K562 (cell line): ENCODE measurements around the gene DOCK4. TPM values are rescaled to one million over a fixed set of nuclear protein-coding genes. Genes with fewer than 3 reads are reported as not detected.

Experiments
- ATAC-seq: fragments of 200-7000 bp; cut with Tn5 transposase; 3 replicates; pipeline ENCODE4 v1.9.1; 2020; ENCODE audit warnings: moderate library complexity
- BruUV-seq: library from RNA; stranded (reverse); fragments of 400-500 nt; replicated peaks from 2 replicates; lab custom pipeline; 2021; lab: Mats Ljungman, UMichigan
- CTCF ChIA-PET: fragments of 300-600 bp; formaldehyde crosslinking; extraction: SDS; loops from one replicate; lab custom pipeline; 2021; ENCODE audit warnings: low intra/inter-chr PET ratio; lab: Yijun Ruan, JAX
- POLR2A ChIA-PET: fragments of 300-600, 350-650 bp; sonication (Branson Sonifier 250); formaldehyde crosslinking; extraction: SDS; loops from one replicate; lab custom pipeline; 2021; ENCODE audit warnings: antibody characterized with exemption, inconsistent platforms; lab: Yijun Ruan, JAX
- DNase-seq, 4 experiments: peaks; one replicate each; pipeline versions ENCODE4 v3.0.0 to v3.0.0-alpha.2; 2011 to 2018; ENCODE audit warnings: low spot score in 3 of 4, mixed read lengths in 3 of 4; ENCODE audit errors: extremely low read depth in 1 of 4
- FAIRE-seq: peaks from 2 replicates; lab custom pipeline; 2011; peaks lifted over from hg19 to GRCh38; lab: Jason Lieb, UNC
- H2AFZ ChIP-seq: 2 replicates; pipeline ENCODE4 v1.6.0; 2011; ENCODE audit warnings: low read depth, low read length, control low read depth, inconsistent platforms
- H3K27ac ChIP-seq: fragments of 200-600 bp; 3 replicates; pipeline ENCODE4 v1.8.0; 2011; ENCODE audit warnings: low read depth, mild to moderate bottlenecking, control low read depth, inconsistent platforms, low read length, moderate library complexity, mixed read lengths; ENCODE audit errors: extremely low read depth
- H3K27me3 ChIP-seq, 2 experiments: fragments of 300-600 bp in 1 of 2; 2 replicates in 1 of 2; 3 replicates in 1 of 2; pipeline versions ENCODE4 v1.6.0 to v1.8.0; 2011; ENCODE audit warnings: inconsistent platforms in 2 of 2, low read length in 2 of 2, mild to moderate bottlenecking in 1 of 2, mixed read lengths in 1 of 2, moderate library complexity in 1 of 2; ENCODE audit not compliant: control insufficient read depth in 2 of 2, insufficient read depth in 2 of 2
- H3K36me3 ChIP-seq: fragments of 300-600 bp; 3 replicates; pipeline ENCODE4 v1.8.0; 2011; ENCODE audit warnings: mild to moderate bottlenecking, low read length, inconsistent platforms; ENCODE audit not compliant: control insufficient read depth, insufficient read depth
- H3K4me1 ChIP-seq, 2 experiments: fragments of 200-600 bp in 1 of 2; replicated peaks in 1 of 2; 2 replicates in 1 of 2; 3 replicates in 1 of 2; pipeline versions ENCODE4 v1.5.1 to v1.8.0; 2011; ENCODE audit warnings: inconsistent platforms in 2 of 2, low read length in 2 of 2, mild to moderate bottlenecking in 1 of 2, mixed read lengths in 1 of 2, moderate library complexity in 1 of 2; ENCODE audit not compliant: control insufficient read depth in 2 of 2, insufficient read depth in 2 of 2
- H3K4me2 ChIP-seq: 2 replicates; pipeline ENCODE4 v1.6.1; 2011; ENCODE audit warnings: low read length, control low read depth, inconsistent platforms, mixed read lengths; ENCODE audit not compliant: insufficient read depth
- H3K4me3 ChIP-seq: fragments of 200-600 bp; sonication (generic), shearing (Covaris generic); 2 replicates; pipeline ENCODE4 v1.5.1; 2016; ENCODE audit warnings: control low read depth, inconsistent platforms
- H3K79me2 ChIP-seq: fragments of 200-600 bp; 3 replicates; pipeline ENCODE4 v1.8.0; 2011; ENCODE audit warnings: low read length, inconsistent platforms; ENCODE audit not compliant: control insufficient read depth, insufficient read depth
- H3K9ac ChIP-seq, 2 experiments: 2 replicates each; pipeline versions ENCODE4 v1.6.0 to v1.6.1; 2011; ENCODE audit warnings: low read depth in 2 of 2, low read length in 2 of 2, control low read depth in 1 of 2, inconsistent platforms in 1 of 2, mild to moderate bottlenecking in 1 of 2, mixed read lengths in 1 of 2; ENCODE audit not compliant: insufficient read depth in 1 of 2
- H3K9me1 ChIP-seq: one replicate; pipeline ENCODE4 v1.6.0; 2011; ENCODE audit warnings: inconsistent platforms, mild to moderate bottlenecking, low read length, moderate library complexity; ENCODE audit not compliant: control insufficient read depth, insufficient read depth
- H3K9me3 ChIP-seq: replicated peaks from 2 replicates; pipeline ENCODE4 v1.5.1; 2011; ENCODE audit warnings: low read depth, low read length, inconsistent platforms; ENCODE audit not compliant: control insufficient read depth, insufficient read depth
- H4K20me1 ChIP-seq: replicated peaks from 2 replicates; pipeline ENCODE4 v1.6.1; 2011; ENCODE audit warnings: low read length, inconsistent platforms, mixed read lengths; ENCODE audit not compliant: control insufficient read depth, insufficient read depth
- ATF1 ChIP-seq, 2 experiments: fragments of 450-650 bp in 1 of 2; IDR thresholded peaks; 2 replicates each; pipeline ENCODE4 v1.6.1; 2016; ENCODE audit warnings: missing compliant biosample characterization in 1 of 2, missing genetic modification characterization in 1 of 2
- HMGXB4 ChIP-seq: sonication (generic); formaldehyde crosslinking; IDR thresholded peaks from 2 replicates; pipeline ENCODE4 v1.8.1; 2023; ENCODE audit warnings: mild to moderate bottlenecking, missing genetic modification reagents
- L3MBTL2 ChIP-seq: fragments of 450-650 bp; IDR thresholded peaks from 2 replicates; pipeline ENCODE4 v1.6.1; 2016; ENCODE audit warnings: mild to moderate bottlenecking, moderate library complexity
- MEIS2 ChIP-seq: fragments of 450-650 bp; IDR thresholded peaks from 2 replicates; pipeline ENCODE4 v1.6.1; 2014; ENCODE audit warnings: mild to moderate bottlenecking; ENCODE audit not compliant: partially characterized antibody
- RAD21 ChIP-seq, 2 experiments: fragments of 250-450 bp in 1 of 2; fragments of 450-650 bp in 1 of 2; sonication (Bioruptor Pico) in 1 of 2; formaldehyde crosslinking in 1 of 2; IDR thresholded peaks in 1 of 2; conservative IDR thresholded peaks in 1 of 2; 2 replicates each; pipeline versions ENCODE4 v1.4.0 to v1.8.0; 2020 to 2022; ENCODE audit warnings: mild to moderate bottlenecking in 2 of 2, moderate library complexity in 1 of 2
- REST ChIP-seq, 2 experiments: fragments of 450-650 bp; formaldehyde crosslinking in 1 of 2; IDR thresholded peaks; 2 replicates each; pipeline versions ENCODE4 v1.4.0 to v1.6.1; 2014 to 2020; ENCODE audit warnings: mild to moderate bottlenecking in 2 of 2, borderline replicate concordance in 1 of 2, low read depth in 1 of 2
- in situ Hi-C: fragments of 300-500 bp; cut with MboI; formaldehyde crosslinking; loops from 4 replicates; pipeline ENCODE4 v1.15.0; 2018; ENCODE audit warnings: inconsistent platforms, mixed read lengths
- intact Hi-C: fragments of 100-400 bp; cut with micrococcal nuclease; formaldehyde crosslinking; loops from 2 replicates; pipeline ENCODE4 v1.14.2; 2022
- polyA plus RNA-seq, 8 experiments: library from polyadenylated mRNA; depleted of rRNA in 4 of 8; stranded (reverse) in 5 of 8; unstranded in 3 of 8; fragments of >200 nt; fragmentation: Nextera tagmentation in 2 of 8; fragmentation: Illumina TruSeq in 1 of 8; extraction: Ambion mirVana in 2 of 8; extraction: Trizol in 1 of 8; gene quantifications; 2 replicates each; pipeline versions ENCODE4 v1.2.1 to v1.2.3, GENCODE V29; 2011 to 2014; ENCODE audit warnings: inconsistent platforms in 1 of 8, missing spikeins in 1 of 8
- total RNA-seq, 7 experiments: library from RNA; depleted of rRNA in 6 of 7; stranded (reverse); fragments of >200 nt in 6 of 7; fragmentation: Illumina TruSeq in 2 of 7; extraction: Trizol in 2 of 7; gene quantifications; 2 replicates each; pipeline versions ENCODE4 v1.2.1 to v1.2.3, GENCODE V29; 2011 to 2021; ENCODE audit warnings: low replicate concordance in 1 of 7
- TF ChIP-seq, protein P1 (sequence below), 3 experiments: IDR thresholded peaks in 2 of 3; conservative IDR thresholded peaks in 1 of 3; 2 replicates each; pipeline ENCODE4 v1.5.1; 2011 to 2012; ENCODE audit warnings: low read length in 3 of 3, mild to moderate bottlenecking in 3 of 3, control low read depth in 2 of 3, improper control_type of control experiment in 1 of 3, inconsistent platforms in 1 of 3, low read depth in 1 of 3, mixed read lengths in 1 of 3, moderate library complexity in 1 of 3; ENCODE audit not compliant: insufficient read depth in 2 of 3

DOCK4 gene
- total and polyA plus RNA-seq, 9 of the 15 experiments (the other 6 are each of a cell fraction or from before 2014, with no cell fraction given) = 0.42 to 5.7 (median 2.3) TPM

- no peaks in the 10 kb centered on the region for H3K79me2 ChIP-seq
Measured at GRCh38 chr7:112079673-112080072, 126.5 kb downstream of the DOCK4 start.

More at GRCh38 chr7:112079673-112080072, 126.5 kb downstream of the DOCK4 start:
- no peak for ATAC-seq
- Histone ChIP-seq H3K27me3 (peaks cover 0 to 9% of the 10 kb centered on the region in 2 experiments; a peak in 2 of 5 replicates), H3K4me3 (no peak overlapping the region), H3K36me3 (no peaks in the 10 kb centered on the region), H3K9me3 (no peaks in the 10 kb centered on the region), H3K9me1 (no peaks in the 10 kb centered on the region), H2AFZ (no peak overlapping the region), H3K4me2 (no peak overlapping the region), H3K27ac (no peak overlapping the region), H4K20me1 (no peaks in the 10 kb centered on the region), H3K9ac (no peak overlapping the region), H3K4me1 (no peaks in the 10 kb centered on the region)
- TF ChIP-seq HMGXB4 (CRISPR knock-in tag) = no peak
- TF ChIP-seq REST (IDR thresholded peaks at IDR 0.05; ENCODE audit: borderline replicate concordance) = peak; percentile 7; the same call in 1 of the 2 replicates
- no peak for TF ChIP-seq REST (CRISPR knock-in tag; IDR thresholded peaks at IDR 0.05; ENCODE audit: low read depth)
- TF ChIP-seq RAD21 (CRISPR knock-in tag; conservative IDR thresholded peaks at IDR 0.05 in 1 of 2, IDR thresholded peaks at IDR 0.05 in 1 of 2) = peak in 1 of 2 experiments; percentile 23; a peak in 1 of 4 replicates
- TF ChIP-seq L3MBTL2 = no peak
- TF ChIP-seq, protein P1, sequence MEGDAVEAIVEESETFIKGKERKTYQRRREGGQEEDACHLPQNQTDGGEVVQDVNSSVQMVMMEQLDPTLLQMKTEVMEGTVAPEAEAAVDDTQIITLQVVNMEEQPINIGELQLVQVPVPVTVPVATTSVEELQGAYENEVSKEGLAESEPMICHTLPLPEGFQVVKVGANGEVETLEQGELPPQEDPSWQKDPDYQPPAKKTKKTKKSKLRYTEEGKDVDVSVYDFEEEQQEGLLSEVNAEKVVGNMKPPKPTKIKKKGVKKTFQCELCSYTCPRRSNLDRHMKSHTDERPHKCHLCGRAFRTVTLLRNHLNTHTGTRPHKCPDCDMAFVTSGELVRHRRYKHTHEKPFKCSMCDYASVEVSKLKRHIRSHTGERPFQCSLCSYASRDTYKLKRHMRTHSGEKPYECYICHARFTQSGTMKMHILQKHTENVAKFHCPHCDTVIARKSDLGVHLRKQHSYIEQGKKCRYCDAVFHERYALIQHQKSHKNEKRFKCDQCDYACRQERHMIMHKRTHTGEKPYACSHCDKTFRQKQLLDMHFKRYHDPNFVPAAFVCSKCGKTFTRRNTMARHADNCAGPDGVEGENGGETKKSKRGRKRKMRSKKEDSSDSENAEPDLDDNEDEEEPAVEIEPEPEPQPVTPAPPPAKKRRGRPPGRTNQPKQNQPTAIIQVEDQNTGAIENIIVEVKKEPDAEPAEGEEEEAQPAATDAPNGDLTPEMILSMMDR (IDR thresholded peaks at IDR 0.05 in 2 of 3, conservative IDR thresholded peaks at IDR 0.05 in 1 of 3; ENCODE audit: insufficient read depth in 2 of 3, low read depth in 1 of 3, low read length in 3 of 3) = peak in 2 of 3 experiments; percentile 9 to 28; a peak in 2 of 6 replicates
- TF ChIP-seq ATF1 (CRISPR knock-in tag; IDR thresholded peaks at IDR 0.05) = no peak
- no peak for TF ChIP-seq ATF1 (tag; IDR thresholded peaks at IDR 0.05)
- no peak for TF ChIP-seq MEIS2
- BruUV-seq = no TSS peak
- ChIA-PET POLR2A (no interaction called here), CTCF (no interaction called here)
- intact Hi-C loops = no loop called here
- no peak for FAIRE-seq
- DNase-seq = no peak
- in situ Hi-C loops = no loop called here
